BE2C (cell line): ENCODE measurements around the gene TENM4.

ENCODE experiments used
- DNase-seq: peaks from one replicate; pipeline ENCODE4 v3.0.0-alpha.2; 2020
- H3K27me3 ChIP-seq: fragments of 250-450 bp; sonication (Bioruptor Pico); 2 replicates; pipeline ENCODE4 v1.5.1; 2020; ENCODE audit warnings: mild to moderate bottlenecking
- H3K36me3 ChIP-seq: fragments of 250-450 bp; sonication (Bioruptor Pico); 2 replicates; pipeline ENCODE4 v1.5.1; 2020; ENCODE audit warnings: mild to moderate bottlenecking
- H3K4me1 ChIP-seq: fragments of 250-450 bp; sonication (Bioruptor Pico); 2 replicates; pipeline ENCODE4 v1.5.1; 2020
- H3K4me3 ChIP-seq: 2 replicates; pipeline ENCODE4 v1.5.1; 2011; ENCODE audit warnings: low read depth, low read length
- H3K9me3 ChIP-seq: fragments of 250-450 bp; sonication (Bioruptor Pico); 2 replicates; pipeline ENCODE4 v1.5.1; 2020
- TF ChIP-seq, protein P1 (sequence below): IDR thresholded peaks from 2 replicates; pipeline ENCODE4 v1.5.1; 2012; ENCODE audit warnings: mild to moderate bottlenecking, low read depth, low read length

TENM4 gene

DNA sequence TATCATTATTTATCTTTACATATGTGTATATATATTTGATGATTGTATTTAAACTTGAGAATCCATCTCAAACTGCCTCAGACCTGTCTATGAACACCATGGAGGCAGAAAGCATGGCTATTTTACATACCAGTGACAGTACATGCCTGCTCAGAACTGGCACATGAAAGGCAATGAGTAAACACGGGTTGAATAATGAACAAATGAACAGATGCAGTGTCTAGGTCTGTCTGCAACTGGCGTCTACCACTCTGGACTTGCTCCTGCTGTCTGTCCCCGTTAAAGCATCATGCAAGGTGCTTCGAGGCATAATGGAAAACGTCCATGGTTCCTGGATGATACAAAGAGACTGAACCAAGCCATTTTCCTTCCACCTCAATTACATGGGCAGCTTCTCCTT lies 594.6 kb downstream of the TENM4 start:
- Histone ChIP-seq H3K9me3 (no peaks in the 10 kb centered on the region), H3K4me1 (peaks cover 14% of the 10 kb centered on the region), H3K27me3 (no peaks in the 10 kb centered on the region), H3K4me3 (no peak overlapping the region), H3K36me3 (peaks cover 4% of the 10 kb centered on the region)
- TF ChIP-seq, protein P1, sequence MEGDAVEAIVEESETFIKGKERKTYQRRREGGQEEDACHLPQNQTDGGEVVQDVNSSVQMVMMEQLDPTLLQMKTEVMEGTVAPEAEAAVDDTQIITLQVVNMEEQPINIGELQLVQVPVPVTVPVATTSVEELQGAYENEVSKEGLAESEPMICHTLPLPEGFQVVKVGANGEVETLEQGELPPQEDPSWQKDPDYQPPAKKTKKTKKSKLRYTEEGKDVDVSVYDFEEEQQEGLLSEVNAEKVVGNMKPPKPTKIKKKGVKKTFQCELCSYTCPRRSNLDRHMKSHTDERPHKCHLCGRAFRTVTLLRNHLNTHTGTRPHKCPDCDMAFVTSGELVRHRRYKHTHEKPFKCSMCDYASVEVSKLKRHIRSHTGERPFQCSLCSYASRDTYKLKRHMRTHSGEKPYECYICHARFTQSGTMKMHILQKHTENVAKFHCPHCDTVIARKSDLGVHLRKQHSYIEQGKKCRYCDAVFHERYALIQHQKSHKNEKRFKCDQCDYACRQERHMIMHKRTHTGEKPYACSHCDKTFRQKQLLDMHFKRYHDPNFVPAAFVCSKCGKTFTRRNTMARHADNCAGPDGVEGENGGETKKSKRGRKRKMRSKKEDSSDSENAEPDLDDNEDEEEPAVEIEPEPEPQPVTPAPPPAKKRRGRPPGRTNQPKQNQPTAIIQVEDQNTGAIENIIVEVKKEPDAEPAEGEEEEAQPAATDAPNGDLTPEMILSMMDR = no peak
- no peak for DNase-seq

DNA sequence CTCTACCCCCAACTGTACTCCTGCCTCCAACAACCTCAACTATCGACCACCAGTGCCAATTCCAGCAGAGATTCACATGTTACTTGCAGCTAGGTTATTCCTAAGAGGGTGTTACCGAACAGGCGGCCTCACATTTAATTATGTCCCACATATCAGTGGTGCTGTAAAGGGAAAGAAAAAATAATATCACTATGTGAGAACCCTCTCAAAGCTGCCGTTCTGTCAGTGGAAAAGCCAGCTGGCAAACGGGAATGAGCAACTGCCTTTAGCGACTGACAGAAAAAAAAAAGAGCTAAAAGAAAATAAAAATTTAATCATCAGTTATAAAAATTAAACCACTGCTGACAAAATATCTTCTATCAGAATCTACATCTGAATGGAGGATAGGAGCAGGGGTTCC lies 595.3 kb downstream of the TENM4 start:
- no peak for DNase-seq
- Histone ChIP-seq H3K9me3 (no peaks in the 10 kb centered on the region), H3K27me3 (no peaks in the 10 kb centered on the region), H3K4me3 (no peak overlapping the region), H3K4me1 (peaks cover 20% of the 10 kb centered on the region), H3K36me3 (no peaks in the 10 kb centered on the region; the same call in none of the 2 replicates)
- TF ChIP-seq, protein P1 = no peak

DNA sequence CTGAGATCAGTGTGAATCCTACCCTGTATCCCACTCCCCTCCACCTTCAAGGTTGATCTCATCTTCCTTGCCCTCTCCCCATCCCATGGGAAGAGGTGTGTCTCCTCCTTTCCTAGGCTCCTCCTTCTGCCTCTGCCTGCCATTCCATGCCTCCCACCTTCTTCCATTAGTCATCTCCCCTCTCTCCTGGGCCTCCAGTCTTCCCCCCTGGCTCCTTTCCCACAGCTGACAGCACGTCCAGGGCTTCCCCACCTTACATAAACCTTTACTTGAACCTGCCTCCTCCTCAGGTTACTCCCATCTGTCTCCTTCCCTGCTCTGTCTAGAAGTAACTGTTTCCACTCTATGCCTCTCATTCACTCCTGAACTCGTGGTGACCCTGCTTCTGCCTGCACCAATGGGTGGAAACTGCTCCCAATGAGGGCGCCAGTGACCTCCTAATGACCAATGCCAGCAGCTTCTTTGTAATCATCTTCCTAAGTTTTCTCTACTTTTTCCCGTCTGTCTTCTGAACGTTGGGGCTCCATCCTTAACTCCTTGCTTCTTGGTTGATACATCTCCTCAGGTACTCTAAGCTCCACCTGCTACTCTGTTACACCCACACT lies 599.3 kb downstream of the TENM4 start:
- Histone ChIP-seq H3K27me3 (no peaks in the 10 kb centered on the region), H3K9me3 (no peaks in the 10 kb centered on the region), H3K4me3 (no peak overlapping the region), H3K36me3 (no peaks in the 10 kb centered on the region; the same call in none of the 2 replicates), H3K4me1 (peaks cover 25% of the 10 kb centered on the region)
- TF ChIP-seq, protein P1 = no peak; the same call in 1 of the 2 replicates
- DNase-seq = no peak

DNA sequence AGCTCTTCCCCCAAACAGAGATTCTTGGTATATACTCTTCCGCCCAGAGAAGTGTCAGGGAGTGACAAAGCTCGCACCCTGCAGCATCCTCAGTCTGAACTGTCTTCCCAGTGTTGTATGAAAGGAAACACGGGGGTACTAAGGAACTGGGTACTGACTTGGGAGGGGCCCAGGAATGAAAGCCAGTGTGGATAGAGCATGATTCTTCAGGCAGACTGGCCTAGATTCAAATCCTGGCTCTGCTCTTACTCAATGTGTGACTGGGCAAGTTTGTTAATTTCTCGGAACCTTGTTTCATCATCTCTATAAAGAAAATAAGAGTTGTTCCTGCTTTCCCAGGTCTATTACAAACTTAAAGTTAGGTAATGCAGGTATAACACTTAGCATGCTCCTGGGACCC lies 600.2 kb downstream of the TENM4 start:
- Histone ChIP-seq H3K4me3 (no peak overlapping the region), H3K9me3 (no peaks in the 10 kb centered on the region), H3K36me3 (no peaks in the 10 kb centered on the region; the same call in none of the 2 replicates), H3K4me1 (peaks cover 25% of the 10 kb centered on the region), H3K27me3 (no peaks in the 10 kb centered on the region)
- TF ChIP-seq, protein P1 = no peak
- DNase-seq = no peak

DNA sequence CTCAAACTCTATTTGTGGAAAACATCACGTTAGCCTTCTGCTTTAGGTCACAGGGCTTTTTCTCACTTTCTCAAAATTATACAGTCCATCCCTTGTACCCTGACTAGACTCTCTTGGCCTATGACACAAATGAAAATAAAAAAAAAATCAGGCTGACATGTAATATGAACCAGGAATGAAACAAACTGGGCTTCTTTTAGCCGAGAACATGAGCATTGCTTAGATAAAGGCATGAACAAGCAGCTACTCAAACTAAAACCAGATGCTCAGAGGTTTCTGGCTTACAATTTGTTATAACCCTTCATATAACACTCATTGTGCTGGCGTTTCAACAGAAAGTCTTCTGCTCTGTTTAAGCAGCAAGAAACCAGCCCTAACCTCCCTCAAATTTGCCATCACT lies 600.6 kb downstream of the TENM4 start:
- no peak overlapping the region for H3K4me3 ChIP-seq

DNA sequence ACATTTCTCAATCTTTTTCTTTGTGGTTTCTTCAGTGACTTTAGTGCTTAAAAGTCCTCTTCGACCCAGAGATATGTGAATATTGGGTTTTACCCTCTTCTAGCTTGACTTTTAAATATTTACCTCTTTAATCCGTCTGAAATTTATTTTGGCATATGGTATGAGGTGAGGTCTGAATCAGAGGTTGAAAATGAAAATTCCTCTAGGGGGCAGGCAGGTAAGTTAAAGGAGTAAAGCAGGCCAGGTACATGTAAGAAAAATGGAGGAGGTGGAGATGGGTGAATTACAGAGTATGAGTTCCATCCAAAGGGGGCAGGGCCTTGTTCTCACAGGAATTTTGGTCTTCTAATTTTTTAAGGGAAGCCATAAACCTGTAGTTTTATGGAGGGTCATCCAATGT lies 602.4 kb downstream of the TENM4 start:
- Histone ChIP-seq H3K4me3 (no peak overlapping the region), H3K9me3 (no peaks in the 10 kb centered on the region), H3K4me1 (peaks cover 25% of the 10 kb centered on the region), H3K27me3 (no peaks in the 10 kb centered on the region), H3K36me3 (no peaks in the 10 kb centered on the region; the same call in none of the 2 replicates)
- TF ChIP-seq, protein P1 = peak; percentile 28
- no peak for DNase-seq

More for the DNA sequence above, 600.6 kb downstream of the TENM4 start:
- Histone ChIP-seq H3K4me1 (peaks cover 25% of the 10 kb centered on the region), H3K36me3 (no peaks in the 10 kb centered on the region; the same call in none of the 2 replicates), H3K9me3 (no peaks in the 10 kb centered on the region), H3K27me3 (no peaks in the 10 kb centered on the region)
- TF ChIP-seq, protein P1 = no peak
- DNase-seq = no peak
